ENCODE results near the gene GPC6. TPM values are rescaled to one million over a fixed set of nuclear protein-coding genes. Genes with fewer than 3 reads are reported as not detected.

GPC6 gene
- polyA plus RNA-seq, 1 donor from 2014 or later, result 9.0 TPM

- TF ChIP-seq POLR2AphosphoS5 (IDR thresholded peaks at IDR 0.05) (no peak), MXI1 (conservative IDR thresholded peaks at IDR 0.05; ENCODE audit: poor library complexity, severe bottlenecking) (no peak), SMC3 (conservative IDR thresholded peaks at IDR 0.05; ENCODE audit: poor library complexity) (no peak), EZH2 (IDR thresholded peaks at IDR 0.05; ENCODE audit: borderline replicate concordance, insufficient read depth, low read length, poor library complexity, severe bottlenecking) (no peak), EP300 (conservative IDR thresholded peaks at IDR 0.05; ENCODE audit: poor library complexity, severe bottlenecking) (no peak), TAF1 (IDR thresholded peaks at IDR 0.05; ENCODE audit: low read depth) (no peak), CTCF (IDR thresholded peaks at IDR 0.05; ENCODE audit: poor library complexity, severe bottlenecking) (no peak), RAD21 (conservative IDR thresholded peaks at IDR 0.05) (no peak), REST (IDR thresholded peaks at IDR 0.05; ENCODE audit: borderline replicate concordance) (no peak)
- H3K79me2 ChIP-seq (replicated peaks; ENCODE audit: insufficient read depth, low read length), result peaks cover 7% of the 10 kb centered on the region
- no peak overlapping the region for H2AFZ ChIP-seq (ENCODE audit: low read depth, low read length)
- no peaks in the 10 kb centered on the region for H3K9me2 ChIP-seq (ENCODE audit: insufficient read depth, low read length)
- H3K4me2 ChIP-seq (ENCODE audit: low read length), result no peak overlapping the region
- H3K27me3 ChIP-seq (ENCODE audit: insufficient read depth, low read depth, low read length), result no peaks in the 10 kb centered on the region
- no peak overlapping the region for H3K9ac ChIP-seq (ENCODE audit: low read length)
- H3K9me3 ChIP-seq (ENCODE audit: low read length), result no peaks in the 10 kb centered on the region
- H3F3A ChIP-seq (ENCODE audit: insufficient read depth, low read length, poor library complexity, severe bottlenecking), result no peaks in the 10 kb centered on the region
- H3K36me3 ChIP-seq (ENCODE audit: insufficient read depth, low read length), result no peaks in the 10 kb centered on the region
- no peak overlapping the region for H3K27ac ChIP-seq (ENCODE audit: low read length)
- H3K4me3 ChIP-seq (ENCODE audit: low read length), result no peak overlapping the region
- no peaks in the 10 kb centered on the region for H4K20me1 ChIP-seq (ENCODE audit: insufficient read depth)
Measured at GRCh38 chr13:93416736-93417355, 190.2 kb downstream of the GPC6 start.

- H3K9me3 ChIP-seq (ENCODE audit: low read length), result no peaks in the 10 kb centered on the region
- H2AFZ ChIP-seq (ENCODE audit: low read depth, low read length), result no peak overlapping the region
- H3K9me2 ChIP-seq (ENCODE audit: insufficient read depth, low read length), result no peaks in the 10 kb centered on the region
- no peak overlapping the region for H3K4me2 ChIP-seq (ENCODE audit: low read length)
- TF ChIP-seq POLR2AphosphoS5 (IDR thresholded peaks at IDR 0.05), result no peak
- no peak for TF ChIP-seq EP300 (conservative IDR thresholded peaks at IDR 0.05; ENCODE audit: poor library complexity, severe bottlenecking)
- TF ChIP-seq TAF1 (IDR thresholded peaks at IDR 0.05; ENCODE audit: low read depth), result no peak
- TF ChIP-seq REST (IDR thresholded peaks at IDR 0.05; ENCODE audit: borderline replicate concordance), result no peak
- no peak for TF ChIP-seq SMC3 (conservative IDR thresholded peaks at IDR 0.05; ENCODE audit: poor library complexity)
- TF ChIP-seq CTCF (IDR thresholded peaks at IDR 0.05; ENCODE audit: poor library complexity, severe bottlenecking), result no peak
- TF ChIP-seq EZH2 (IDR thresholded peaks at IDR 0.05; ENCODE audit: borderline replicate concordance, insufficient read depth, low read length, poor library complexity, severe bottlenecking), result no peak
- TF ChIP-seq MXI1 (conservative IDR thresholded peaks at IDR 0.05; ENCODE audit: poor library complexity, severe bottlenecking), result no peak
- TF ChIP-seq RAD21 (conservative IDR thresholded peaks at IDR 0.05), result no peak
- no peaks in the 10 kb centered on the region for H3F3A ChIP-seq (ENCODE audit: insufficient read depth, low read length, poor library complexity, severe bottlenecking)
- H3K27ac ChIP-seq (ENCODE audit: low read length), result no peak overlapping the region
- no peak overlapping the region for H3K9ac ChIP-seq (ENCODE audit: low read length)
- no peak overlapping the region for H3K4me3 ChIP-seq (ENCODE audit: low read length)
- peaks cover 7% of the 10 kb centered on the region for H3K79me2 ChIP-seq (replicated peaks; ENCODE audit: insufficient read depth, low read length)
- no peaks in the 10 kb centered on the region for H3K27me3 ChIP-seq (ENCODE audit: insufficient read depth, low read depth, low read length)
- H3K36me3 ChIP-seq (ENCODE audit: insufficient read depth, low read length), result no peaks in the 10 kb centered on the region
- no peaks in the 10 kb centered on the region for H4K20me1 ChIP-seq (ENCODE audit: insufficient read depth)
Measured at GRCh38 chr13:93418398-93418797, 191.8 kb downstream of the GPC6 start.

Measured in neural cell (in vitro differentiated cells).